B cell (primary cell): Measurements from ENCODE around the gene ADARB2. TPM values are rescaled to one million over a fixed set of nuclear protein-coding genes. Genes with fewer than 3 reads are reported as not detected.
A peak's percentile ranks its signal among the peaks of the same experiment; 100 is the strongest.

Experiments
- ATAC-seq: fragments of 200-7000 bp; cut with Tn5 transposase; one replicate; pipeline ENCODE4 v1.10.0; 2021; ENCODE audit warnings: low read depth, mild to moderate bottlenecking, moderate number of reproducible peaks, moderate library complexity
- CTCF ChIA-PET: fragments of 350-600 bp; sonication (Branson Sonifier 250); formaldehyde crosslinking; loops from one replicate; lab custom pipeline; 2021; ENCODE audit warnings: antibody characterized with exemption, inconsistent platforms; lab: Charles Lee
- POLR2A ChIA-PET: fragments of 350-600 bp; sonication (Branson Sonifier 250); formaldehyde crosslinking; loops from one replicate; lab custom pipeline; 2021; ENCODE audit warnings: antibody characterized with exemption; lab: Charles Lee
- DNase-seq: peaks from one replicate; pipeline ENCODE4 v3.0.0; 2013
- H2AFZ ChIP-seq: 2 replicates; pipeline ENCODE4 v1.6.1; 2012; ENCODE audit warnings: mild to moderate bottlenecking, low read depth, low read length; ENCODE audit not compliant: insufficient read depth, poor library complexity, severe bottlenecking
- H3K27ac ChIP-seq, 2 donors: 1 replicate in 1 of 2; 2 replicates in 1 of 2; pipeline ENCODE4 v1.5.1; 2012 to 2013; ENCODE audit warnings: low read length in 2 of 2, mild to moderate bottlenecking in 2 of 2, moderate library complexity in 1 of 2
- H3K27me3 ChIP-seq, 4 experiments: fragments of 200-600 bp in 1 of 4; sonication (generic) in 1 of 4; replicated peaks in 1 of 4; 1 replicate in 2 of 4; 2 replicates in 2 of 4; pipeline versions ENCODE4 v1.6.1 to v1.7.0; 2013 to 2016; ENCODE audit warnings: low read length in 3 of 4, mild to moderate bottlenecking in 2 of 4, mixed read lengths in 1 of 4, moderate library complexity in 1 of 4; ENCODE audit not compliant: insufficient read depth in 4 of 4, control insufficient read depth in 3 of 4; ENCODE audit errors: control extremely low read depth in 1 of 4
- H3K36me3 ChIP-seq, 2 experiments: replicated peaks in 1 of 2; 1 replicate in 1 of 2; 2 replicates in 1 of 2; pipeline versions ENCODE4 v1.6.1 to v1.7.1; 2013; ENCODE audit warnings: low read length in 1 of 2; ENCODE audit not compliant: insufficient read depth in 2 of 2, control insufficient read depth in 1 of 2; ENCODE audit errors: control extremely low read depth in 1 of 2, extremely low read depth in 1 of 2
- H3K4me1 ChIP-seq, 2 donors: fragments of 200-600 bp in 1 of 2; sonication (generic) in 1 of 2; 1 replicate in 1 of 2; 2 replicates in 1 of 2; pipeline versions ENCODE4 v1.5.1 to v1.6.1; 2013 to 2017; ENCODE audit warnings: low read length in 2 of 2; ENCODE audit not compliant: control insufficient read depth in 2 of 2, insufficient read depth in 2 of 2
- H3K4me2 ChIP-seq: replicated peaks from 2 replicates; pipeline ENCODE3; 2012; ENCODE audit warnings: mild to moderate bottlenecking, low read depth, low read length; ENCODE audit not compliant: poor library complexity, severe bottlenecking
- H3K4me3 ChIP-seq, 5 experiments: fragments of 200-600 bp in 1 of 5; sonication (generic) in 1 of 5; 1 replicate in 3 of 5; 2 replicates in 2 of 5; pipeline versions ENCODE4 v1.5.1 to v1.7.0; 2011 to 2016; ENCODE audit warnings: low read length in 4 of 5, mild to moderate bottlenecking in 4 of 5, low read depth in 2 of 5, control low read depth in 1 of 5, moderate library complexity in 1 of 5; ENCODE audit not compliant: insufficient read depth in 1 of 5; ENCODE audit errors: control extremely low read depth in 1 of 5, extremely low read depth in 1 of 5
- H3K79me2 ChIP-seq: fragments of 200-600 bp; sonication (generic); one replicate; pipeline ENCODE4 v1.6.0; 2016; ENCODE audit warnings: low read length; ENCODE audit not compliant: control insufficient read depth, insufficient read depth
- H3K9ac ChIP-seq: fragments of 200-600 bp; sonication (generic); 2 replicates; pipeline ENCODE4 v1.6.1; 2017; ENCODE audit warnings: mild to moderate bottlenecking, low read length, moderate library complexity
- H3K9me3 ChIP-seq, 3 donors: one replicate each; pipeline versions ENCODE4 v1.6.1 to v1.7.1; 2013; ENCODE audit warnings: low read length in 2 of 3; ENCODE audit not compliant: control insufficient read depth in 2 of 3, insufficient read depth in 1 of 3; ENCODE audit errors: control extremely low read depth in 1 of 3
- H4K20me1 ChIP-seq: 2 replicates; pipeline ENCODE4 v1.6.0; 2012; ENCODE audit warnings: mild to moderate bottlenecking, low read length; ENCODE audit not compliant: insufficient read depth, control insufficient read depth, poor library complexity, severe bottlenecking
- H3K27ac Mint-ChIP-seq: one replicate; pipeline ENCODE4 v1.8.0; 2021; ENCODE audit warnings: mixed read lengths
- H3K27me3 Mint-ChIP-seq: one replicate; pipeline ENCODE4 v1.8.0; 2021; ENCODE audit warnings: mixed read lengths
- H3K4me1 Mint-ChIP-seq: one replicate; pipeline ENCODE4 v1.8.0; 2021; ENCODE audit warnings: mixed read lengths
- H3K4me3 Mint-ChIP-seq: one replicate; pipeline ENCODE4 v1.8.0; 2021; ENCODE audit warnings: mixed read lengths
- H3K9me3 Mint-ChIP-seq: one replicate; pipeline ENCODE4 v1.8.0; 2022; ENCODE audit warnings: mixed read lengths; ENCODE audit not compliant: insufficient read depth
- CTCF ChIP-seq: fragments of 200-600 bp; IDR thresholded peaks from one replicate; pipeline ENCODE4 v1.8.0; 2022; ENCODE audit warnings: antibody characterized with exemption, mild to moderate bottlenecking
- EZH2 ChIP-seq: IDR thresholded peaks from 2 replicates; pipeline ENCODE4 v1.6.1; 2012; ENCODE audit warnings: borderline replicate concordance, low read depth, mild to moderate bottlenecking, moderate library complexity, low read length; ENCODE audit not compliant: insufficient read depth, poor library complexity, severe bottlenecking
- WGBS: methylation state at CpG from one replicate; pipeline ENCODE4 v1.1.5; 2013; ENCODE audit warnings: missing lambda C conversion rate; ENCODE audit not compliant: insufficient coverage; 5-methylcytosine and 5-hydroxymethylcytosine counted together
- intact Hi-C: fragments of 100-400 bp; cut with micrococcal nuclease; formaldehyde crosslinking; loops from one replicate; pipeline ENCODE4 v1.10.0; 2022
- polyA plus RNA-seq: library from polyadenylated mRNA; depleted of rRNA; stranded (reverse); fragments of >200 nt; gene quantifications from 2 replicates; pipeline ENCODE4 v1.2.3, GENCODE V29; 2012
- total RNA-seq, 2 donors: library from RNA; stranded (reverse); fragments of 120-200 nt in 1 of 2; gene quantifications; 1 replicate in 1 of 2; 2 replicates in 1 of 2; pipeline versions ENCODE4 v1.2.3 to v1.2.4, GENCODE V29; 2013 to 2022

The ADARB2 gene
- total and polyA plus RNA-seq, 2 donors (not counting 1 experiment from before 2014, with no cell fraction given), result 0.13 to 0.96 TPM

- Histone ChIP-seq H3K9me3 (peaks cover 0 to 3% (median 0%) of the 10 kb centered on the region in 3 donors), H3K4me3 (no peak overlapping the region), H3K79me2 (no peaks in the 10 kb centered on the region), H3K4me2 (no peak overlapping the region), H3K27ac (no peak overlapping the region), H2AFZ (no peak overlapping the region), H4K20me1 (no peaks in the 10 kb centered on the region), H3K9ac (no peak overlapping the region), H3K4me1 (peaks cover 31 to 32% of the 10 kb centered on the region in 2 donors), H3K36me3 (no peaks in the 10 kb centered on the region), H3K27me3 (no peaks in the 10 kb centered on the region)
- TF ChIP-seq CTCF (no peak), EZH2 (no peak)
- ATAC-seq (no peak), DNase-seq (no peak)
- 95% methylated on average over 19 of the region's 20 CpGs for whole genome bisulfite sequencing
- CTCF ChIA-PET, result interaction anchor here (0.6 kb wide), 1 partner anchor 586 kb away, joined by 3 read pairs; no protein-coding TSS in a partner anchor
- POLR2A ChIA-PET, result no interaction called here
- H3K27me3 Mint-ChIP-seq, result peaks cover 7% of the 10 kb centered on the region
- no peak overlapping the region for H3K27ac Mint-ChIP-seq
- no peaks in the 10 kb centered on the region for H3K9me3 Mint-ChIP-seq
- intact Hi-C loops, result loop anchor here (10.0 kb wide), 1 partner anchor 70 kb away; the partner anchor contains the start of gene ADARB2
- H3K4me3 Mint-ChIP-seq, result no peak overlapping the region
- H3K4me1 Mint-ChIP-seq, result peaks cover 41% of the 10 kb centered on the region
Observed at GRCh38 chr10:1665021-1665661, 72.2 kb downstream of the ADARB2 start.

GRCh38 chr10:1664333-1664964 is 72.9 kb downstream of the ADARB2 start:
- 76% methylated on average over 12 of the region's 15 CpGs for WGBS
- ChIA-PET POLR2A (no interaction called here), CTCF (no interaction called here)
- H3K27me3 Mint-ChIP-seq, result peaks cover 10% of the 10 kb centered on the region
- no peak for DNase-seq
- no peaks in the 10 kb centered on the region for H3K79me2 ChIP-seq
- H2AFZ ChIP-seq, result no peak overlapping the region
- ATAC-seq, result no peak
- TF ChIP-seq CTCF (no peak), EZH2 (no peak)
- no peaks in the 10 kb centered on the region for H3K9me3 Mint-ChIP-seq
- intact Hi-C loops, result loop anchor here (10.0 kb wide), 1 partner anchor 70 kb away; the partner anchor contains the start of gene ADARB2
- no peaks in the 10 kb centered on the region for H3K36me3 ChIP-seq
- H3K4me3 ChIP-seq, result no peak overlapping the region
- H3K4me1 ChIP-seq, result peaks cover 31 to 32% of the 10 kb centered on the region in 2 donors
- H3K27ac Mint-ChIP-seq, result peak overlapping the region; percentile 7
- H3K9ac ChIP-seq, result no peak overlapping the region
- H4K20me1 ChIP-seq, result no peaks in the 10 kb centered on the region
- no peak overlapping the region for H3K4me2 ChIP-seq
- H3K27me3 ChIP-seq, result no peaks in the 10 kb centered on the region
- H3K9me3 ChIP-seq, result peaks cover 0 to 3% (median 0%) of the 10 kb centered on the region in 3 donors
- no peak overlapping the region for H3K4me3 Mint-ChIP-seq
- no peak overlapping the region for H3K27ac ChIP-seq
- H3K4me1 Mint-ChIP-seq, result peaks cover 41% of the 10 kb centered on the region
